Endothelial cell (in vitro differentiated cells): ENCODE data around the gene CFAP90. TPM values are rescaled to one million over a fixed set of nuclear protein-coding genes. Genes with fewer than 3 reads are reported as not detected.

Experiments used
- DNase-seq: peaks from one replicate; pipeline ENCODE4 v3.0.0; 2021; ENCODE audit warnings: low spot score
- H3K27ac Mint-ChIP-seq: one replicate; pipeline ENCODE4 v1.8.0; 2021; ENCODE audit warnings: mixed read lengths, inconsistent platforms; ENCODE audit not compliant: unreplicated experiment
- H3K27me3 Mint-ChIP-seq: one replicate; pipeline ENCODE4 v1.8.0; 2021; ENCODE audit warnings: mild to moderate bottlenecking, moderate library complexity, mixed read lengths, inconsistent platforms; ENCODE audit not compliant: unreplicated experiment
- H3K36me3 Mint-ChIP-seq: one replicate; pipeline ENCODE4 v1.8.0; 2021; ENCODE audit warnings: mild to moderate bottlenecking, low read depth, mixed read lengths, inconsistent platforms; ENCODE audit not compliant: unreplicated experiment
- H3K4me1 Mint-ChIP-seq: one replicate; pipeline ENCODE4 v1.8.0; 2021; ENCODE audit warnings: mild to moderate bottlenecking, mixed read lengths, inconsistent platforms; ENCODE audit not compliant: unreplicated experiment
- H3K4me3 Mint-ChIP-seq: one replicate; pipeline ENCODE4 v1.8.0; 2021; ENCODE audit warnings: mild to moderate bottlenecking, mixed read lengths, inconsistent platforms; ENCODE audit not compliant: unreplicated experiment
- H3K9me3 Mint-ChIP-seq: one replicate; pipeline ENCODE4 v1.8.0; 2021; ENCODE audit warnings: mixed read lengths, inconsistent platforms; ENCODE audit not compliant: unreplicated experiment
- CTCF ChIP-seq: fragments of 200-600 bp; sonication (generic); IDR thresholded peaks from one replicate; pipeline ENCODE4 v1.5.0; 2021; ENCODE audit warnings: antibody characterized with exemption; ENCODE audit not compliant: unreplicated experiment
- total RNA-seq: library from RNA; stranded (reverse); fragmentation: NEBNext Ultra II Directional; extraction: Animal tissue kit (Norgen Biotek cat#: 25700); gene quantifications from one replicate; pipeline ENCODE4 v1.2.1, GENCODE V29; 2021; ENCODE audit not compliant: unreplicated experiment

CFAP90 gene
- total RNA-seq, 1 donor from 2014 or later = not detected

- no peak overlapping the region for H3K4me3 Mint-ChIP-seq
- DNase-seq = no peak
- H3K4me1 Mint-ChIP-seq = peaks cover 9% of the 10 kb centered on the region
- no peak for TF ChIP-seq CTCF
- H3K36me3 Mint-ChIP-seq = no peaks in the 10 kb centered on the region
- H3K9me3 Mint-ChIP-seq = no peaks in the 10 kb centered on the region
- H3K27me3 Mint-ChIP-seq = no peaks in the 10 kb centered on the region
- H3K27ac Mint-ChIP-seq = no peak overlapping the region
Measured at GRCh38 chr5:7816535-7816901, 34.4 kb downstream of the CFAP90 start.

- H3K36me3 Mint-ChIP-seq = no peaks in the 10 kb centered on the region
- H3K4me1 Mint-ChIP-seq = peaks cover 9% of the 10 kb centered on the region
- H3K27ac Mint-ChIP-seq = no peak overlapping the region
Measured at GRCh38 chr5:7815892-7816534, 34.9 kb downstream of the CFAP90 start.

GRCh38 chr5:7814816-7815215 lies 36.1 kb downstream of the CFAP90 start:
- no peak for TF ChIP-seq CTCF
- Mint-ChIP-seq H3K27ac (no peak overlapping the region), H3K4me3 (no peak overlapping the region), H3K27me3 (no peaks in the 10 kb centered on the region), H3K36me3 (no peaks in the 10 kb centered on the region), H3K4me1 (peaks cover 9% of the 10 kb centered on the region), H3K9me3 (no peaks in the 10 kb centered on the region)
- no peak for DNase-seq

More at GRCh38 chr5:7815892-7816534, 34.9 kb downstream of the CFAP90 start:
- Mint-ChIP-seq H3K9me3 (no peaks in the 10 kb centered on the region), H3K4me3 (no peak overlapping the region), H3K27me3 (no peaks in the 10 kb centered on the region)
- TF ChIP-seq CTCF = peak; percentile 82
- peak; percentile 95 for DNase-seq

GRCh38 chr5:7813576-7813975 lies 37.4 kb downstream of the CFAP90 start:
- H3K27ac Mint-ChIP-seq = no peak overlapping the region
- TF ChIP-seq CTCF = no peak

GRCh38 chr5:7813007-7813406 lies 37.9 kb downstream of the CFAP90 start:
- no peak for TF ChIP-seq CTCF
- Mint-ChIP-seq H3K9me3 (no peaks in the 10 kb centered on the region), H3K27me3 (peaks cover 1% of the 10 kb centered on the region), H3K27ac (no peak overlapping the region), H3K4me3 (no peak overlapping the region), H3K36me3 (no peaks in the 10 kb centered on the region), H3K4me1 (peaks cover 9% of the 10 kb centered on the region)
- no peak for DNase-seq

More at GRCh38 chr5:7813576-7813975, 37.4 kb downstream of the CFAP90 start:
- Mint-ChIP-seq H3K4me3 (no peak overlapping the region), H3K9me3 (no peaks in the 10 kb centered on the region), H3K36me3 (no peaks in the 10 kb centered on the region), H3K27me3 (peaks cover 1% of the 10 kb centered on the region), H3K4me1 (peaks cover 9% of the 10 kb centered on the region)
- DNase-seq = no peak
